Stomach smooth muscle (tissue), 2 donors: ENCODE results near the gene VAPB.

Experiments used
- H3K27ac ChIP-seq: one replicate; pipeline ENCODE4 v1.7.0; 2013; ENCODE audit warnings: mild to moderate bottlenecking, low read length, inconsistent platforms
- H3K27me3 ChIP-seq, 2 donors: one replicate each; pipeline ENCODE4 v1.7.0; 2013; ENCODE audit warnings: low read length in 2 of 2; ENCODE audit not compliant: insufficient read depth in 2 of 2, control insufficient read depth in 1 of 2
- H3K36me3 ChIP-seq, 2 donors: one replicate each; pipeline ENCODE4 v1.7.0; 2013; ENCODE audit warnings: low read length in 2 of 2; ENCODE audit not compliant: control insufficient read depth in 2 of 2, insufficient read depth in 2 of 2
- H3K4me1 ChIP-seq: one replicate; pipeline ENCODE4 v1.7.0; 2013; ENCODE audit warnings: low read length; ENCODE audit not compliant: control insufficient read depth, insufficient read depth
- H3K4me3 ChIP-seq, 2 donors: one replicate each; pipeline ENCODE4 v1.7.0; 2013; ENCODE audit warnings: low read length in 2 of 2
- H3K9ac ChIP-seq, 2 donors: one replicate each; pipeline ENCODE4 v1.7.0; 2013; ENCODE audit warnings: low read length in 2 of 2, mild to moderate bottlenecking in 1 of 2
- H3K9me3 ChIP-seq, 2 donors: one replicate each; pipeline ENCODE4 v1.7.0; 2013; ENCODE audit warnings: low read length in 2 of 2; ENCODE audit not compliant: control insufficient read depth in 2 of 2
- donor health status: healthy.
- donor health status: Pancreatic carcinoma.

The VAPB gene

GRCh38 chr20:58497724-58498469, 108.9 kb downstream of the VAPB start:
- Histone ChIP-seq H3K9ac (no peak overlapping the region), H3K4me1 (no peaks in the 10 kb centered on the region), H3K4me3 (no peak overlapping the region), H3K27me3 (peaks cover 0 to 2% of the 10 kb centered on the region in 2 donors), H3K27ac (no peak overlapping the region), H3K36me3 (no peaks in the 10 kb centered on the region), H3K9me3 (peaks cover 0 to 6% of the 10 kb centered on the region in 2 donors)

GRCh38 chr20:58498470-58499068, 109.5 kb downstream of the VAPB start:
- no peak overlapping the region for H3K4me3 ChIP-seq

GRCh38 chr20:58500256-58500655, 111.2 kb downstream of the VAPB start:
- Histone ChIP-seq H3K4me3 (no peak overlapping the region), H3K9me3 (peaks cover 12 to 14% of the 10 kb centered on the region in 2 donors), H3K9ac (no peak overlapping the region), H3K27me3 (peaks cover 0 to 2% of the 10 kb centered on the region in 2 donors), H3K36me3 (no peaks in the 10 kb centered on the region), H3K27ac (no peak overlapping the region), H3K4me1 (no peaks in the 10 kb centered on the region)

More at GRCh38 chr20:58498470-58499068, 109.5 kb downstream of the VAPB start:
- Histone ChIP-seq H3K27me3 (peaks cover 0 to 2% of the 10 kb centered on the region in 2 donors), H3K4me1 (no peaks in the 10 kb centered on the region), H3K36me3 (no peaks in the 10 kb centered on the region), H3K9me3 (peaks cover 0 to 6% of the 10 kb centered on the region in 2 donors), H3K9ac (no peak overlapping the region), H3K27ac (no peak overlapping the region)
